Hippocampal formation (tissue), 2 donors: ENCODE measurements around the gene LRRC37B.
"Not testable (repeated sequence)": the region's sequence is repeated elsewhere in the genome, so short reads cannot be mapped to it uniquely, and the experiment has no call there.

Source experiments
- DNase-seq, 2 donors: peaks; one replicate each; lab custom pipeline; 2025; lab: John Stamatoyannopoulos, UW

Gene LRRC37B

DNA sequence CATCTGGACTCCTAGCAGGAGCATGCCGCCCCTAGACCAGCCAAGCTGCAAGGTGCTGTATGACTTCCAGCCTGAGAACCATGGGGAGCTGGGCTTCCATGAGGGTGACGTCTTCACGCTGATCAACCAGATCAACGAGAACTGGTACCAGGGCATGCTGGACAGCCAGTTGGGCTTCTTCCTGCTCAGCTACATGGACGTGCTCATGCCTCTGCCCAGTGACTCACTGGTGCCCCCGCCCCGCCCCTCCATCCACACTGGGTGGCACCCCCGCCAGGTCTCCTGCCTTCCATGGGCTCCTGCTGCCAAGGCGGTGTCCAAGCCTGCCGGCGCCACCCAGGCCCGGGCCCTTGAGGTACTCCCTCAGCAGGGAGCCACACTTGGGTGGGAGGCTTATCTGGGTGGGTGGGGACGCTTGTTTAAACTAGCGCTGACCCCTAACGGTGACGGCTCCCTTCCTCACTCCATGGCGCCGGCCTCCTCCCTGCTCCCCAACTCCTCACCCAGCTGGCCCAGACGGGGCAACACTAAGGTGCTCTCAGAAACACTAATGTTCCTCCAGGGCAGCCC is 34.2 kb downstream of the LRRC37B start:
- DNase-seq: not testable (repeated sequence)

DNA sequence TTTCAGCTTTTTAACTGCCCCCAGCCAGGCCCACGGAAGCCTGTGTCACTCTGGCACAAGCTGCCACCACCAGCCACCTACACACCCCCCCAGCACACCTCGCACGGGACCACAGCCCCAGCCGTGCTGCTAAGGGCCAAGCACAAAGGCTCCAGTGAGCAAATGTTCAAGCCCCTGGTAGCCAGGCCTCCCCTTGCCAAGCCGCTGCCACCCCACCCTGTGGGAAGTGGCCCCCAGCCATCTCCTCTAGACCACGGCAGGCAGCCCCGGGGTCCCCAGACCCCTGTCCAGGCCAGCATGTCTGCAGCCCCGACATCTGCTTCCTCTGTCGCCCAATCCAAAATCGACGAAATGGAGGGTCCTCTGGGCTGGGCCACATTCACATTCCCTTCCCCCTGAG is 35.1 kb downstream of the LRRC37B start:
- DNase-seq: not testable (repeated sequence)

DNA sequence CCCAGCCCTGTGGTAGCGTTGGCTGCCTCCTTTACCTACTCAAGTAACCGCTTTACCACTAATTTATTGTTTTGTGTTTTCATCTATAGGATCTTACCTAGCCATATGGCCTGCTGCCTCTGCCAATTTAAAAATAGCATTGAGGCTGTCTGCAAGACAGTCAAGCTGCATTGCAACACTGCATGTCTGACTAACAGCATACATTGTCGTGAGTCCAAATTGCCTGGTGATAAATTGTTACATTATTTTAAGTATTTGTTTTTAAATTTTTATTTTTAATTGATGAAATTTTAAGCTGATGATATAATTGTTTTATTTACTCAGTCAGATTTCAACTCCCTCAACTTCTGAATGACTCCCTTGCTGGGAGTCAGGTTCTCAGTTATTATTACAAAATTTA is 38.4 kb downstream of the LRRC37B start:
- peak in 1 of 2 donors; percentile 0 for DNase-seq

DNA sequence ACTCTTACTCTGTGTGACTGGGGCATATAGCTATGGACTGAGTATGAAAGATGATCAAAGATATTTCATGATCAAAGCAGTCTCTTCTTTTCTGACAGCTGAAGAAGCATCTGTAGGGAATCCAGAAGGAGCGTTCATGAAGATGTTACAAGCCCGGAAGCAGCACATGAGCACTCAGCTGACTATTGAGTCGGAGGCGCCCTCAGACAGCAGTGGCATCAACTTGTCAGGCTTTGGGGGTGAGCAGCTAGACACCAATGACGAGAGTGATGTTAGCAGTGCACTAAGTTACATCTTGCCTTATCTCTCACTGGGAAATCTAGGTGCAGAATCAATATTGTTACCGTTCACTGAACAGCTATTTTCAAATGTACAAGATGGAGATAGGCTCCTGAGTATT is 40.5 kb downstream of the LRRC37B start:
- not testable (repeated sequence) for DNase-seq

DNA sequence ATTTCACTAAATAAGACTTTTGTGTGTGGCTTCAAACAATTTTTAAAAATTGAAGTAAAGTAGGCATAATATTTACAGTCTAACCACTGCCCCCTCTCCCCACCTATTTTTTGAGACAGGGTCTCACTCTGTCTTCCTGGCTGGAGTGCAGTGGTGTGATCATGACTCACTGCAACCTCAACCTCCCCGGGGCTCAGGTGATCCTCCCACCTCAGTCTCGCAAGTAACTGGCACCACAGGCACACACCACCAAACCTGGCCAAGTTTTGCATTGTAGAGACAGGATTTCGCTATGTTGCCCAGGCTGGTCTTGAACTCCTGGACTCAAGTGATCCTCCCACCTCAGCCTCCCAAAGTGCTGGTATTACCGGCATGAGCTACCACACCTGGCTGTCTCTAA is 47.8 kb downstream of the LRRC37B start:
- not testable (repeated sequence) for DNase-seq

DNA sequence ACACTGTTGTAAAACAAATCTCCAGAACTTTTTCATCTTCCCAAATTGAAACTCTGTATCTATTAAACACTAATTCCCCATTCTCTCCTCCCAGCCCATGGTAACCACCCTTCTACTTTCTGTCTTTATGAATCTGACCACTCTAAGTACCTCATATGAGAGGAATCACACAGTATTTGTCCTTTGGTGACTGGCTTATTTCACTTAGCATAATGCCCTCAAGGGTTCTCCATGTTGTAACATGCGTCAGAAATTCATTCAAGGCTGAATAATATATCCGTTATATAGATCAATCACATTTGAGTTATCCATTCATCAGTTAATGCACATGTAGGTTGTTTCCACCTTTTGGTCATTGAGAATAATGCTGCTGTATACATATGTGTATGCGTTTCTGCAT is 48.2 kb downstream of the LRRC37B start:
- DNase-seq: not testable (repeated sequence)

DNA sequence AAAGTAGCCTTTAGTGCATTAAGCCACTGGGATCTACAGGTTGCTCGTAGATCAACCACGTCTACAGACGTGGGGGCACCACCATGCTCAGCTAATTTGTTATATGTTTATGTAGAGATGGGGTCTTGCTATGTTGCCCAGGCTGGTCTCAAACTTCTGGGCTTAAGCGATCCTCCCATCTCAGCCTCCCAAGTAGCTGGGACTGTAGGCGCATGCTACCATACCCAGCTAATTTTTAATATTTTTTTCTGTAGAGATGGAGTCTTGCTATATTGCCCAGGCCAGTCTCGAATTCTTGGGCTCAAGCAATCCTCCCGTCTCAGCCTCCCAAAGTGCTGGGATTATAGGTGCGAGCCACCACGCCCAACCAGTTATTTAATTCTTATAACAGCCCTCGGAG is 49.3 kb downstream of the LRRC37B start:
- DNase-seq: not testable (repeated sequence)

DNA sequence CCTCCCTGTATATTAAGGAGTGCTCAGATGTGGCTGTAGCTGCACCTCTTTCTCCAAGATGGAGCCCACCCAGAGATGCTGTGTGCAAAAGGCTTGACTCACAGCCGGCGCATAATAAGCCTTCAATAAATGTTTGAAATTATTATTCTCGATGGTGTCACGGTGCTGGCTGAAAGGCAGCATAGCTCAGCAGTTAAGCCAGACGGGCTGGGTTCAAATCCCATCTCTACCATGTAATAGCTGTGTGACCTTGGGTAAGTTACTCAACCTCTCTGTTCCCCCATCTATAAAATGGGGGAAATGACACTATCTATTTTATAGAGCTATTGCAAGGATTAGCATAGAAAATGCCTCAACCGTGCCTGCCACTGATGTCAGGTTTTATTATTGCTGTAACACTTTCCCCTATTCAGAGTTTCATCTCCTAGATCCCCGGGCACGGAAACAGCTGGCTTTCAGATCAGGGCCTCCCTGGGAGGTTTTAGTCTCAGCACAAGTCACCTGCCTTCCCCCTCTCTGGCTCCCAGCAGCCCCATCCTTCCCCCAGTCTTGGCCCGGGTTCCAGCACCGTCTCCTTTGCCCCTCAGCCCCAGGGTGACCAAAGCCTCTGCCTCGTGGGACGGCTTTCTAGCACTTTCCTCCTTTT is 50.4 kb downstream of the LRRC37B start:
- not testable (repeated sequence) for DNase-seq

DNA sequence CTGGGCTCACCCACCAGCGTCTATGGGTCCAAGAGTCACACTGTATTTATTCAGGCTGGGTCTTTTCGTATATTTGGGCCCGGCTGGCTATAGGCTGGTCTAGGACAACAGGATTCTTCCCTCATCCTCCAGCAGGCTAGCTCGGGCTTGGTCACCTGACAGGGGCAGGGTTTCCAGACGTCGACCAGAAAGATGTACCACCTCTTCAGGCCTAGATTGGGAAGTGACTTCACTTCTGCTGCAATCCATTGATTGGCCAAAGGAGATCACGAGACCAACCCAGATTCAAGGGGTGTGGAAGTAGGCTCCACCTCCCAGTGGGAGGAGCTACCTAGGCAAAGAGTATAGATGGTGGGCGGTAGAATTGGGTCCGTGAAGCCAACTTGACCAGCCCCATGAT is 53.5 kb downstream of the LRRC37B start:
- not testable (repeated sequence) for DNase-seq

DNA sequence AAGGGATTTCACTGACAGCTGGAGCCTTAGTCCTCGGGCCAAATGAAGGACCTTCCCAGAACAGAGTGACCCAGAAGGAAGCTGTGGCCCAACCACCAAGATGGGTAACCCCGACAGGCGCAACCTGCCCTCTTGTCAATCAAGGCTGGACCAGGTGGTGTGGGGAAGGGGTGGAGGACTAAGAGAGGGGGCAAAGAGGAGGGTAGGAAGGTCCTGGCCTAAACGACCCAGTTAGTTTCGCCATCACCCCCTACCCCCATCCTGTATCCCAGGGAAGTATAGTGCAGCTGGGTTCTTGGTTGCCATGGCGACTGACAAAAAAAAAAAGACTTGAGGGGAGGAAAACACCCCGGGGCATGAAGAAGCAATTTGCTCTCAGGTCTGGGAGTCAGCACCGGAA is 54.7 kb downstream of the LRRC37B start:
- DNase-seq: not testable (repeated sequence)

DNA sequence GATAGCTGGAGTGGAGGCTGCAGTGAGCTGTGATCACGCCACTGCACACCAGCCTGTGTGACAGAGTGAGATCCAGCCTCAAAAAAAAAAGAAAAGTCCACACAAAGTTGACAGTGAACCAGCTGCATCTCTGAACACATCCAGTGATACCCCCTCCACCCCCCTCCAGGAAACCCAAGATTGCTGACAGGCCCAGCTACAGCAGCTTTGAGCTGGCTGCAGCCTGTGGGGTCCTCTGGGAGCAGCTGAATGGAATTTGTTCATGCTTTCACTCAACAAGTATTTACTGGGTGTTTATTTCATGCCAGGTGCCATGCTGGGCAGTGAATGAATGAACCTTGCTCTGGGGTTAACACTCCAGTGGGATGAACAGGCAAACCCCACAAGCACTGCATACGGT is 56.9 kb downstream of the LRRC37B start:
- not testable (repeated sequence) for DNase-seq

DNA sequence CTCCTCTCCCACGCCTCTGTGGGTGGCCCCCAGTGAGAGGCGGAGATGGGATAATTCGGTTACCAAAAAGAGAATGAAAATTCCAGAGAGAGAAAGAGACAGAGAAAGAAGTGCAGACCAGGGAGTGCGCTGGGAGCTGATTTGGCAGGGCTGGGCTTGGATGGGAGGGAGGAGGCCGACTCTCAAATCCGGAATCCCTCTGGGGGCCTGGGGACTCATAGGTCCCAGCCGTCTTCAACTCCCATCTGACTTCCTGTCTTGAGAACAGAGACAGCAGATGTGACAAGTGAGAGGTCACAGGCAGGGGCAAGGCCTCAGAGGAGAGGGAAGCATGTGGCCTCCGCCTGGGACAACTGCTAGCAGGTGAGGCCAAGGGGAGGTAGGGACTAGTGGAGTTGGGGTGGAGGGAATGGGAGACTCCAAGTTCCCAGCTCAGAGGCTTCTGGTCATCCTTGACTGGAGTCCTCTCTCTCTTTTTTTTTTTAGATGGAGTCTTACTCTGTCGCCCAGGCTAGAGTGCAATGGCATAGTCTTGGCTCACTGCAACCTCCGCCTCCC is 59.0 kb downstream of the LRRC37B start:
- not testable (repeated sequence) for DNase-seq

DNA sequence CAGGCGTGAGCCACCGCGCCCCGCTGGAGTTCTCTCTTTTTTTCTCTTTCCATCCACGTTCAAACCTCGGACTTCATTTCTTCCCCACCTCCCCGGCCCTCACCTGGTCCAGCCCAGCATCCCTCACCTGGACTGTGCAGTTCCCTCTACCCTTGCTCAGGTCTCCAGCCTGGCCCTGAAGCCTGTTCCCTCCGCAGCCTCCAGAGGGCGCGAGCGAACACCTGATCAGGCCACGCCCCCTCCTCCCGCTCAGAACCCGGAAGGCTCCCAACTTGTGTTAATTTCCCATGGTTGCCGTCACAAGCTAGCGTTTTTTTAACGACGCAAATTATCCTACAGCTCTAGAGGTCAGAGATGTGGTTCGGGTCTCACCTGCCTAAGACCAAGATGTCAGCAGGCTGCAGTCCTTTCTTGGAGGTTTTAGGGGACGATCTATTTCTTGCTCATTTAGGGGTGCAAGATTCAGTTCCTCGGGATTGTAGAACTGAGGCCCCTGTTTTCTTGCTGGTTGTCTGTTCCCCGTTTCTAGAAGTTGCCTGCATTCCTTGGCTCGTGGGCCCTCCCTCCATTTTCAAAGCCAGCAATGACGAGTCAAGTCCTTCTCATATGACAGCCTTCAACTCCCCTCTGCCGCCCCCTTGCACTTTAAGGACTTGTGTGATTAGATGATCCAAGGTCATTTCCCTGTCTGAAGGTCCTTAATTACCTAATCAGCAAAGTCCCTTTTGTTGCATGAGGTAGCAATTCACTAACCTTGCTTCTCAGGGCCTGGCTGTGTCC is 59.9 kb downstream of the LRRC37B start:
- not testable (repeated sequence) for DNase-seq

DNA sequence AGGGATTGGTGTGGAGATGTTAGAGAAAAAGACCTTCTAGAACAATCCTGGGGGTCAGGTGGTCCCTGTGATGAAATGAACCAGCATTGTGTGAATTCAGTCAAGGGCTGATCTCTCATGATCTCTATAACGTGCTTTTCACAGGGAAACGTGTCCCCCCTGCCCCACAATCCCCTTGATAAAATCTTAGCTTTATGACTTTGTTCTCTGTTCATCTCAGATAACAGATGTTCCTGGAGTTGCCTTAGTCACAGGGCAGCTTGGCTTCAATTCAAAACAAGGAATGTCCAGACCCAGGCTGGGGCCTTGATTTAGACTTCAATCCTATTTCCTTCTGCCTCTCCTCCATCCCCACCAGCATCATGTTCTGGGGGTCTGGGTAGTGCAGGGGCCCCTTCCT is 61.9 kb downstream of the LRRC37B start:
- not testable (repeated sequence) for DNase-seq

DNA sequence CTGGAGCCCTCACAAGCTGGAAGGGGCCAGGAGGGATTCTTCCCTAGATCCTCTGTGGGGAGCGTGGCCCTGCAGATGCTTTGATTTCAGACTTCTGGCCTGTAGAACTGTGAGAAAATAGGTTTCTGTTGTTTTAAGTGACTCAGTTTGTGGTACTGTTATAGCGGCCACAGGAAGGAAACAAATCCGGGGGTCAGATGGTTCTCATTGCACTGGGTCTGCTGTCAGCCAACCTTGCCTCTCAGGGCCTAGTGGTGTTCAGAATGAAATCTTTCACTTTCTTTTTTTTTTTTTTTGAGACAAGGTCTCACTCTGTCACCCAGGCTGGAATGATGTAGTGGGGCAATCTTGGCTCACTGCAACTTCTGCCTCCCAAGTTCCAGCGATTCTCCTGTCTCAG is 64.8 kb downstream of the LRRC37B start:
- not testable (repeated sequence) for DNase-seq

DNA sequence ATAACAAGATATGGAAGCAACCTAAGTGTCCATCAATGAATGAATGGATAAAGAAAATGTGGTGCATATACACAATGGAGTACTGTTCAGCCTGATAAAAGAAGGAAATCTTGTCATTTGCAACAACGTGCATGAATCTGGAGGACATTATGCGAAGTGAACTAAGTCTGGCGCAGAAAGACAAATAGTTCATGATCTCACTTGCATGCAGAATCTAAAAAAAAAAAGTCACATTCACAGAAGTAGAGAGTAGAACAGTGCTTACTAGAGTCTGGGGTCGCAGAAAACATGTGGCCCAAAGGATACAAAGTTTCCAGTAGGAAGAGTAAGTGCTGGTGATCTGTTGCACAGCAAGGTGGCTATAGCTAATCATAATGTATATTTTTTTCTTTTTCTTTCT is 65.9 kb downstream of the LRRC37B start:
- DNase-seq: not testable (repeated sequence)

DNA sequence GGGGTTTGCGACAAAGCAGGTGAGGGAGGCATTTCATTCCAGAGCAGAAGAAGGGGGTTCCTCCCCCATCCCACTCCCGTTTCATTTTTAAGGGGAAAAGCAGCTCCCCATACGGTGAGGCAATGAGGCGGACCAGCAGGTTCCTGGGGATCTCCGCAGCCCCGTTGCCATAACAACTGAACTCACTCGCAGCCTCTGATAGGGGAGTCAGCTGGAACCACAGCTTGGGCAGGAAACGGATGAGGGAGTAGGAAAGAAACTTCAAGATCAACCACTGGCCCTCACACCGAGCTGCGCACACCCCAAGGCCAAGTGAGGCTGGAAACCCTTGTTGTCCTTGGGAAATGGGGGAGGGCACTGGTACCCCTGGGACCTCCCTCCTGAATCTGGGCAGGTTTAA is 72.6 kb downstream of the LRRC37B start:
- peak in 1 of 2 donors; percentile 16 for DNase-seq

DNA sequence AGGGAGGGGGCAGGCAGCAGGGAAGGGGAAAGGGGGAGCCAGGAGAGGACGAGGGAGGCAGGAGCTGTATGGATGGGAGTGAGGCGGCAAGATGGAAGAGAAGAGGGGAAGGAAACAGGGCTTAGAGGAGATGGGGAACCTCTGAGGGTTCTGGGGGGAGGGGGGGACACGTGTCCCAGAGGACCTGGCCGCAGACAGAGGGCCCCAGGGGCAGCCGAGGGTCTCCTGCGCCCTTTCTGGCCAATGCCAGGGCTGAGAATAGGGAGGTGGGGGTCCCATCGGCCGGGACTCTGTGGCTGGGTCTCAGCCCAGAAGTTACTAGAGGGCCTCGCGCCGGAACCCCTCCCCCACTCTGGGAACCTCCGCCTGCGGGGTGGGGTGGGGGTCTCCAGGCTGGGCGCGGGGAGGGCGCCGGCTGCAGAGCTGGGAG is 76.4 kb downstream of the LRRC37B start:
- not testable (repeated sequence) for DNase-seq

DNA sequence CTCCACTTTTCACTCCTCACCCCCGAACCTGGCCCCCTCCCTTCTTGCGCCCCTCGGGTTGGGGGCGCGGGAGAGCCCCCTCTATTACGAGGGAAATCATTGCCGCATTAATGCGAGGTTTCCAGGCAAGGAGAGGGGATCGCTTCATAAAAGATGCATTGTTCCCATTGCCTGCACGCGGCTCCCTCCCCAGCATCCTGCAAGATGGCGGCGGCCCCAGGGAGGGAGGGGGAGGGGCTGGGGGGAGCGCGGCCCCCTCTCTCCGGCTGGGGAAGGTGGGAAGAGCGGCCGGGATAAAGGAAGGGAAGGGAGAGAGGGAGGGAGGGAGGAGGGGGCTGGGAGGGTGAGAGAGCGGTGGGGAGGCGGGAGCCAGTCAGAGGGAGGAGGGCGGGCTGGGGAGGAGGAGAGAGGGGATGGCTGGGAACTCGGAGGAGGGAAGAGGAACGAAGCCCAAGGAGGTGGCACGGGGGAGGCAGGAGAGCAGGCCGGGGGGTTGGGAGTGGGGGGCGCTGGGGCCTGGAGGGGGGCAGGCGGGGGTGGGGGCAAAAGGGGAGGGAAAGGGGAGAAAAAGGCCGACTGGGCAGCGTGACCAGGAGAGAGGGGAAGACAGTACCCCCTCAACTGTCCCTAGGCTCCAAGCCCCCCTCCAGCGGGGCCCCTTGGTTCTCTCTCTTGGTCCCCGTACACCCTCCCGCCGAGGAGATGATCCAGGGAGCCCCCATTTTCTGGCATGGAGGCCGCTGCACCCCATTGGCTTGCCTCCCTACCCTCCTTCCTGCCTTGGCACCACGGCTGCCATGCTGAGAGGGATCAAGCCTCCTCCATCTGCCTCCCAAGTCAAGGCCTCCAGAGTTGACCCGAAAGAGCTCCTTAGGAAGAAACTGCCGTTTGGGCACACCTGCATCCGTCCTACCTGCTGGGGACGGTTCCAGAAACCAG is 77.1 kb downstream of the LRRC37B start:
- DNase-seq: peak in 1 of 2 donors; percentile 39

DNA sequence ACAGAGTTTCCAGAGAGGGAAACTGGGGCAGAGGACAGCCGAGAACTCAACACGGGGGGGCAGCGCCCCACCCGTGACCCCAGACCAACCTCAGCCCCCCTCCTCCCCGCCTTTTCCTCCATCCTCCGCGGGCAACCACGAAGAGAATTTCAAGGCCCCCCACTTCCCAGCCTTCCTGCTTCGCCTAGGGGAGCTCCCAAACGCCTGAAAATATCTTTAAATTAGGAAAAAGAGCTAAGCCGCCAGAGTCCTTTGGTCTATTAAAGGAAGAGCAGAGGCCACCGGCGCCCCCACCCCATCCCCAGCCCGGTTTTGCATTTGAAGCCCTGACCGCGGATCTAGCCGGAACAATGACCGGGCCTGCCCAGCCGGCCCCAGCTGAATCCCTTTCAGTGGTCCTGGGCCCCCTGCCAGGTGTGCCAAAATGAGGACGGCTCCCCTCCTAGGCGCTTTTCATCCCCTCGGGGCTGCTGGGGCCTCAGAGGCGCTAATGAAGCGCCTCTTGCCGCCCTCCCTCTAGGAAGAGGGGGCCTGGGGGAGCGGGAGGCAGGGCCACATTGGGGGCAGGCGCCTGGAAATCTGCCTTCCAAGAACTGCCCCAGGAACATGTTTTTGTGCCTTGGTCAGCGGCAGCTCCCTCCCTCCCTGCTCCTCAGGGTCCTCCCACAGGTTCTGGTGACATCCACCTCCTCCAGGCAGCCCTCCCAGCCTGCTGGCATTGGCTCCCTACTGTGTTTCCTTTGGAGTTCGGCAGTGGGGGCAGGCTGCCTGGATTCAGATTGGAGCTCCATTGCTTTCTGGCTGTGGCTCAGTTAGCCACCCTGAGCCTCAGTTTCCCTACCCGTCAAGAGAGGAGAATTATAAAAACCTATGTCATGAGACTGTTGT is 78.0 kb downstream of the LRRC37B start:
- not testable (repeated sequence) for DNase-seq
